HG03565 (cell line): ENCODE measurements around the gene RNF213.
"Not testable (repeated sequence)": the region's sequence is repeated elsewhere in the genome, so short reads cannot be mapped to it uniquely, and the experiment has no call there.

Experiments used
- ATAC-seq: cut with Tn5 transposase; IDR thresholded peaks from one replicate; pipeline ENCODE4 v1.9.1; 2021; ENCODE audit warnings: mild to moderate bottlenecking, moderate library complexity; ENCODE audit not compliant: unreplicated experiment

RNF213 gene

DNA sequence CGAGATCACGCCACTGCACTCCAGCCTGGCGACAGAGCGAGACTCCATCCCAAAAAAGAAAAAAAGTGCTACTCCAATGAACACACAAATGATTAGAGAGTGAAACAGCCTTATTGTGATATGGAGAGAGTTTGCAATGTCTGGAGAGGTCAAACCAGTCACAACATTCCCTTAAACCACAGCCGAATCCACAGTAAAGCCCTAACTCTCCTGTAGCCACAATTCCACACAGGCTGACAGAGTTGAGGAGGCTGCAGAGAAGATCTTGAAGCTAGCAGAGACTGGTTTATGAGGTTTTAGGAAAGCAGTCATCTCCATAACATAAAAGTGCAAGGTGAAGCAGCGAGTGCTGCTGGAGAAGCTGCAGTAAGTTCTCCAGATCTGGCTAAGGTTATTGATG lies 6.7 kb downstream of the RNF213 start:
- no peak for ATAC-seq

DNA sequence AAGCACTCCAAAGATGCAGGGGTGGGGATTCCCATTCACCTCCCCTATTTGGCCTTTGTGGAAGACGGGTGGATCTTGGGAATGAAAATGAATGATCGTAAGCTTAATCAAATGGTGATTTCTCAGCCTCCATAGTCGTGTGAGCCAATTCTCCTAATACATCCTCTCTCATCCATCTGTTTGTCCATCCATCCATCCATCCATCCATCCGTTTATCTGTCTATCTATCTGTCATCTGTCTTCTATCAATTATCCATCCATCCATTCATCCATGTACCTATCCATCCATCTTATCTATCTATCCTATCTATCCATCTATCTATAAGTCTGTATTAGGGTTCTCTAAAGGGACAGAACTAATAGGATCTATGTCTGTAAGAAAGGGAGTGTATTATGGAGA lies 7.8 kb downstream of the RNF213 start:
- no peak for ATAC-seq

DNA sequence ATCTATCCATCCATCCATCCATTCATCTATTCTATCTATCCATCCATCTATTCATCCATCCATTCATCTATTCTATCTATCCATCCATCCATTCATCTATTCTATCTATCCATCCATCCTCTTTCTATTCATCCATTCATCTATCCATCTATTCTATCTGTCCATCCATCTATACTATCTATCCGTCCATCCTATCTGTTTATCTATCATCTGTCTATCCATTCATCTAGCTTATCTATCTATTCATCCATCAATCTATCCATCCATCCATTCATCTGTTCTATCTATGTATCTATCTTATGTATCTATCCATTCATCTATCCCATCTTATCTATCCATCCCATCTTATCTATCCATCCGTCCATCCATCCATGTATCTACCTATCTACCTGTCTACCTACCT lies 8.8 kb downstream of the RNF213 start:
- ATAC-seq, result no peak

DNA sequence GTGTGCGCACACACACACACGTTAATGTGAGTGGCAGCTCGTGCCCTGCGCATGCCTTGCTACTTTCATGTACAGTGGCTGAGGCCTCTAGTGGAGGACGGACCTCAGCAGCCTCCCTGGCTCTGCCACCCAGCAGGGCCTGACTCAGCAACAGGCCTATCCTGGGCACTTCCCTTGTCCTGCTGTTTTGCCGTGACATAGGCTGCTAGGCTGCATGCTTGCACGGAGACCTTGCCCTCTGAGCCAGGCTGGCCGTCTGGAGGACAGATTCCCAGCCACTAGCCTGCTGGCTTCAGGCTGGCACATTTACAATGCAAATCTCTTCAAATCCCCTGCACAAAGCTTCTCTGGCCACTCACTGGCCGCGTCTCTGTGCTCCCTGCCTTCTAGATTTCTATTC lies 9.5 kb downstream of the RNF213 start:
- ATAC-seq, result no peak

DNA sequence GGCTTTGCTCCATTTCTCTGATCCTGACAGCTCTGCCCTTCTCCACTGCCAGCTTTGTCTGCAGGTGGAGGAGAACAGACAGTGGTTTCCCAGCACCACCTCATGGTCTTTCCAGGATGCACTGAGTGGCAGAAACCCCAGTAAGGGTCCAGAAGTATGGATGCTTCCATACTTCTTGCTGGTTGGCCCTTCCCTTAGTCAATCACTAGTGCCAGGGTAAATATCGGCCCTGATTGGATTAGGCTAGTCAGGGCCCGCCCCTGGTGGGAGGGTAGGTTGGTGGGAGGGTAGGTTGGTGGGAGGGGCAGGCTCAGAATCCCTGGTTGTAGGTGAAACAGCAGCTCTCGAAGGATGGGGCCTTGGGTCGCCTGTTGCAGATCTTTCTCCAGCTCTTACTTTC lies 10.2 kb downstream of the RNF213 start:
- no peak for ATAC-seq

DNA sequence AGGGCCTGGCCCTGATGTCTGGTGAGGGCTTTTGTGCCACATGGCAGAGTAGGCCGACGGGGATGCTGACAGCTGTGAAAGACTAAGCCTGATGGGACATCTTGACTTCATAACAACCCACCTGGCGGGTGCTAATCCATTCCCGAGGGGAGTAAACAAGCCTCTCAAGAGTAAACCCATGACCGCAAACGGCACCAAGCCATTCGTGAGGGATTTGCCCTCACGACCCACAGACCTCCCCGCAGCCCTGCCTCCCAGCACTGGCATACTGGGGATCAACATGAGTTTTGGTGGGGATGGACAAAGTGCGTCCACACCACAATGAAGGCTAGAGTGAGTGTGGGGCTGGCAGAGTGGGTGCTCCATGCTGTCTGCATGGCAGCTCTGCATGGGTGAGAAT lies 11.7 kb downstream of the RNF213 start:
- no peak for ATAC-seq

DNA sequence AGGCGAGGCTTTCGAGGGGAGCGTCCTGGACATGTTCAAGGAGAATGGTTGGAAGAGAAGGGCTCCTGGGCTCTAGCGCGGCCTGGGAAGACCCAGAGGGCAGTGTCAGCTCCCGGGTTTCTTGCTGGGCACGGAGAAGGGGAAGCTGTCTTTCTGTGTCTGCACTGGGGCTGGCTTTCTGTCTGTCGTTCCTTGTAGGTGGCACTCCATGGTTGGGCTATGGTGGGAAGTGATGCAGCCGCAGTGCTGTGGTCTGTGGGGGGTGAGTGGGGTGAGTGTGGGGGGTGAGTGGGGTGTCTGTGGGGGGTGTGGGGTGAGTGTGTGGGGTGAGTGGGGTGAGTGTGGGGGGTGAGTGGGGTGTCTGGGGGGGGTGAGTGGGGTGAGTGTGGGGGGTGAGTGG lies 13.7 kb downstream of the RNF213 start:
- ATAC-seq, result no peak

DNA sequence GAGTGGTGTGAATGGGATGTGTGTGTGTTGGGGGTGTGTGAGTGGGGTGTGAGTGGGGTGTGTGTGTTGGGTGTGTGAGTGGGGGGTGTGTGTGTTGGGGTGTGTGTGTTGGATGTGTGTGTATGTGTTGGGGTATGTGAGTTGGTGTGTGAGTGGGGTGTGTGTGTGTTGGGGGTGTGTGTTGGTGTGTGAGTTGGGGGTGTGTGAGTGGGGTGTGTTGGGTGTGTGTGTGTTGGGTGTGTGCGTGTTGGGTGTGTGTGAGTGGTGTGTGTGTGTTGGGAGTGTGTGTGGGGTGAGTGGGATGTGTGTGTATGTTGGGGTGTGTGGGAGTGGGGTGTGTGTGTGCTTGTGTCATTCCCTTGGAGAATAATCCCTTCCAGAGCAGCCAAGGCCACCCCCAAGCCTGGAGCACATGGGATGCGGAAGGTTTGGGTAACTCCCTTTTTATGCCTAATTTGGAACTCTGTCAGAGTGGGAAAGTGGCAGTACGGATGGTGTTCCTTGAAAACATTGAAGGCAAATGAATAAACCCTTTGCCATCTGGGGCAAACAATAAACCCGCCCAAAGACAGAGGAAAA lies 14.3 kb downstream of the RNF213 start:
- no peak for ATAC-seq

DNA sequence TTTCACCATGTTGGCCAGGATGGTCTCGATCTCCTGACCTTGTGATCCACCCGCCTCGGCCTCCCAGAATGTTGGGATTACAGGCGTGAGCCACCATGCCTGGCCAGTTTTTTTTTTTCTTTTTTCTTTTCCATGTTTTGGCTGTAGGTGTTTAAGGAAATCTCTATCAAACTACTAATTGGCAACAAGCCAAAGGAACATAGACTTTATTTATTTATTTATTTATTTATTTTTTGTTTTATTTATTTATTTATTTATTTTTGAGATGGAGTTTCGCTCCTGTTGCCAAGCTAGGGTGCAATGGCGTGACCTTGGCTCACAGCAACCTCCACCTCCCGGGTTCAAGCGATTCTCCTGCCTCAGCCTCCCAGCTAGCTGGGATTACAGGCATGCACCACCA lies 15.2 kb downstream of the RNF213 start:
- not testable (repeated sequence) for ATAC-seq

DNA sequence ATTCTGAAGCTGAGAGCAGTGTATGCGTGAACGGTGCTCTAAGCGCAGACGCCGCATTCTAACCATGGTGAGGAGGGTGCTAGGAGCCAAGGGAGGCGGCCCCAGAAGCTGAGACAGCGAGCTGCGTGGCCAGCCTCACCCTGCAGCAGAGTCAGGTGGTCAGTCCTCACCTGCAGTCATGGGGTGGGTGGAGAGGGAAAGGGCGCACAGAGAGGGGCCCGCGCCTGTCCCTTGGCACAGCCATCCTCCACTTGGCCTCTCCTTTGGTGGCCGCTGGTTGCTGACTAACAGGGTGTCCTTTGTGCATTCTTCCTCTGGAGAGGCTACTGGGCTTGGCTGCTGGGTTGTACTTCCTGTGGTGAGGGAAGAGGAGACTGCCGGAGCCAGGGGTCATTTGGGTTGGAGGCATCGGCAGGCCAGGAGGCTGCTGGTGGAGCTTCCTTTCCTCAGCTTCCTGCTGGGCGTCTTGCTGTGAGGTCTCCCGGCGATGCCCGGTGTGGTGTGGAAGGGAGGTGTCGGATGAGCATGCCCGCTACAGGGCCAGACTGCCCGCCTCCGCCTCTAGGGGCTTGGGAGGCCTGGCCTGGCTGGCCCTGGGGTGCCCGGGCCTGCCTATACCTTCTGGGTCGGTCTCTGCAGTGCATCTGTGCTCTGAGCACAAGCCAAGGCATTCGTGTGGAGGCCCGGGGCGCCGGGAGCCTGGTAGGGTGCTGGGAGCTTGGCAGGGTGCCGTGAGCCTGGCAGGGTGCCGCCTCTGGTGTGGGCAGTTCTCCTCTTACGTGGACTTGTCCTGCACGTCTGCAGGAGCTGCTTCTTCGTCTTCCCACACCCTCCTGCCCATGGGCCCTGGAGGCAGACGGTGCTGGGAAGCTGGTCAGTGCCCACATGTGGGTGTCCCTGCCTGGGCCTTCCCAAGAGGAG lies 17.4 kb downstream of the RNF213 start:
- no peak for ATAC-seq

DNA sequence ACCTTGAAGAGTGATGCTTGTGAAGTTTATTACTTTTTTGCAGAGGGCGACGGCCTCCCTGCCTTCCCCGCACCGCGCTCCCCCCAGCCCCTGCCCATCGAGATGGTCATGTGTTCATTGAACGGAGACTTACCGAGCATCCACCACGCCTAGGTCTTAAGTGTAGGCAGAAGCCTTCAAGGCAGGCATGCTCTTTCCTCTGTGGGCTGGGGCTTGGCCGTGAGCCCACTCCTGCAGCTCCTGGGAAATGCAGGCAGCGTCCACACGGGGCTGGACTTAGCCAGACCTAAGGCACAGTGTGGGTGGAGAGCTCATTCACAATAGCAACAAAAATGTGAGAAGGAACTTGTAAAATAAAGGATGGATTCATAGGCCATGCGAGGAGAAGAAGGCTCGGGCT lies 19.2 kb downstream of the RNF213 start:
- ATAC-seq, result no peak

DNA sequence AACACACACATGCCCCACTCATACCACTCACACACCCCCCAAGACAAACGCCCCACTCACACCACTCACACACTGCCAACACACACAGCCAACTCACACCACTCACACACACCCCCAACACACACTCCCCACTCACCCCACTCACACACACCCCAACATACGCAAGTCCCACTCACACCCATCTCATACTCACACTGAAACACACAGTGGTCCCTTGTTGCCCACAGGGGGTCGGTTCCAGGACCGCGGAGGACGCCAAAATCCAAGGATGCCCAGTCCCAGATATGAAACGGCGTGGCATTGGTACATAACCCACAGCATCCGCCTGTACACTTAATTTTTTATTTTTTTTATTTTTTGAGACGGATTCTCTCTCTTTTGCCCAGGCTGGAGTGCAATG lies 20.9 kb downstream of the RNF213 start:
- no peak for ATAC-seq

DNA sequence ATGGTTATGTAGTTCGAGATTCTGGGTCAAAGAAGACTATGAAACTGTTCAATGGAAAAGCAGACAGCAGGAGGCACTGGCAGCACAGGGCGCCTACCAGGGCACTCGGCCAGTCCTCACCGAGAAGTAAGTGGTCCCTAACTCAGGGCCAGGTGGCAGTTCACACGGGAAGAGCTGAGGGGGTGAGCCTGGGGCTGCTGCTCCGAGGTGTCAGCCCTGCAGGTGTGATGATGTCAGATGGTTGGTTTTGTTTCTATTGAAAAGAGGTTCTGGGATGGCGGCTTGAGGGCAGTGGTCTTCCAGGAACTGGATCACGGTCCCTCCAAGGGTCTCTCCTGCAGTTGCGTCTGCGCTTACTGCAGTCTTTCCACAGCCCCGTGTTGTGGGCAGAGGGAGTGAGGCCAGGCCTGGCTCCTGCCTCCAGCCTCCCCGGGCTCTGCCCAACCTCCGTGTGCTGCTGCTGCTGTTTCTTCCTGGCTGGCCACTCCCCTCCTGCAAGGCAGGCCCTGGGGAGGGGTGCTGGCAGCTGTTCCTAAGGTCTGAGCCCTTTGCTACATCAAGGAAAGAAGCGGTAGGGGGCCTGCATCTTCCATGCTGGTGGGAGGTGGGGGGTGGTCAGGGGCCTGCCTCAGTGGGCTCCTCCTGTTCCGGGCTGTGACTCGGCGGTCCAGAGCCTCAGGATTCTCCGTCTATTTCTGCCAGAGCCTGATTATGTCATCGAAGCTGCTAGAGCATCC lies 22.6 kb downstream of the RNF213 start:
- ATAC-seq, result no peak

DNA sequence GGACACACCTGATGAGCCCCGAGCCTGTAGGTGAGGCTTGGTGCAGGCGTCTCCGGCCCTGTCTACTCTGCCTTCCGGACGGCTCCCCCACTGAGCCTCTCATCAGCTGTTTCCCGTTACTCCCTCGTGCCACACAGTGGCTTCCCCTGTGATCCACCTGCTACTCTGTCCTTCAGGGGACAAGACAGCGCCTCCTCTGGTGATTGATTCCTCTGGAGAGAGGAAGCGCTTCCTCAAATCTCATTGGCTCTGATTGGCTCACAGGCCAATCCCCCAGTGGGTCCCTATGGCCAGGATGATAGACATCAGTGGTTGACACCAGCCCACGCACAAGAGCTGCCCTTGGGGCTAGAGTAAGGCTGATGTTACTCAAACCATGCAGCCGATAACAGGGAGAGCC lies 24.0 kb downstream of the RNF213 start:
- ATAC-seq, result no peak

DNA sequence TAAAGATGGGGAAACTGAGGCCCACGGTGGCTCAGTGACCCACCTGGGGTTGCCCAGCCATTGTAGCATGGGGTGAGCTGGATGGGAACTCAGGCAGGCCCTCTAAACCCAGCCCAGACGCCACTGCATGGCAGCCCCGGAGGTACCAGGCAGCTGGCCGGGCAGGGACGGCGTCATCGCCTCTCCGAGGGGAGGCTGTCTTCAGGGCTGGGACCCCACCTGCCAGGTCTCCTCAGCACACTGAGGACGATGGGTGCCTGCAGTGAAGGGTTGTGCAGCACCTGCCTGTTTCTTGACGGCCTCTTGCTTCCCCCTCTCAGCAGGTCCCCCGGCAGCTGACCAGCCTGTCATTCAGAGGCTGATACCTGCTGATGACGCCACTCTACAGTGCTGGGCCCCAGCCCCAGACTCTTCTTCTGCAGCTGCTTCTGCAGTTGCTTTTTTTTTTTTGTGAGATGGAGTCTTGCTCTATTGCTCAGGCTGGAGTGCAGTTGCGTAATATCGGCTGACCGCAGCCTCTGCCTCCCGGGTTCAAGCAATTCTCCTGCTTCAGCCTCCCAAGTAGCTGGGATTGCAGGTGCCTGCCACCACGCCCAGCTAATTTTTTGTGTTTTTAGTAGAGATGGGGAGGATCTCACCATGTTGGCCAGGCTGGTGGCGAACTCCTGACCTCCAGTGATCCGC lies 24.7 kb downstream of the RNF213 start:
- no peak for ATAC-seq

DNA sequence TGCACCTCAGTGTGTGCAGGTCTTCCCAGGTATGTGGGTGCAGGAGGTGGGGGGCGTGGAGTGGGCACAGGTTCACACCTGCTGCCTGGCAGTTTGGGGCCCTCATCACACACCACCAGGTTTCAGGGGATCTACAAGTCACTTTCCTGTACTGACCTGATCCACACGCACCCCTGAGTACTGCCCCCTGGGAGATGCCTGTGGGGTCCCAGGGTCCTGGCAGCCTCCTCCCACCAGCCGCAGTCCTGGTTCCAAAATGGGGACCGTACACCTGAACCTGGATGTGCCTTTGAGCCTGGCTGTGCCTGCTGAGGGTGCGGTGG lies 25.9 kb downstream of the RNF213 start:
- ATAC-seq, result no peak

DNA sequence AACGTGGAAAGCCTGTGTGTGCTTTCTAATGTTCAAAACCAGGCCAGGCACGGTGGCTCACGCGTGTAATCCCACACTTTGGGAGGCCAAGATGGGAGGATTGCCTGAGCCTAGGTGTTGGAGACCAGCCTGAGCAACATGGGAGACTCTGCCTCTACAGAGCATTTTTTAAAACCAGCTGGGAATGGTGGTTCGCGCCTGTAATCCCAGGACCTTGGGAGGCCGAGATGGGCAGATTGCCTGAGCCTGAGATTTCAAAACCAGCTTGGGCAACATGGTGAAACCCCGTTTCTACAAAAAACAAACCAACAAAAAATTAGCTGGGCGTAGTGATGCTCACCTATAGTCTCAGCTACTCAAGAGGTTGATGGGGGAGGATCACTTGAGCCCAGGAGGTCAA lies 26.4 kb downstream of the RNF213 start:
- ATAC-seq, result no peak

DNA sequence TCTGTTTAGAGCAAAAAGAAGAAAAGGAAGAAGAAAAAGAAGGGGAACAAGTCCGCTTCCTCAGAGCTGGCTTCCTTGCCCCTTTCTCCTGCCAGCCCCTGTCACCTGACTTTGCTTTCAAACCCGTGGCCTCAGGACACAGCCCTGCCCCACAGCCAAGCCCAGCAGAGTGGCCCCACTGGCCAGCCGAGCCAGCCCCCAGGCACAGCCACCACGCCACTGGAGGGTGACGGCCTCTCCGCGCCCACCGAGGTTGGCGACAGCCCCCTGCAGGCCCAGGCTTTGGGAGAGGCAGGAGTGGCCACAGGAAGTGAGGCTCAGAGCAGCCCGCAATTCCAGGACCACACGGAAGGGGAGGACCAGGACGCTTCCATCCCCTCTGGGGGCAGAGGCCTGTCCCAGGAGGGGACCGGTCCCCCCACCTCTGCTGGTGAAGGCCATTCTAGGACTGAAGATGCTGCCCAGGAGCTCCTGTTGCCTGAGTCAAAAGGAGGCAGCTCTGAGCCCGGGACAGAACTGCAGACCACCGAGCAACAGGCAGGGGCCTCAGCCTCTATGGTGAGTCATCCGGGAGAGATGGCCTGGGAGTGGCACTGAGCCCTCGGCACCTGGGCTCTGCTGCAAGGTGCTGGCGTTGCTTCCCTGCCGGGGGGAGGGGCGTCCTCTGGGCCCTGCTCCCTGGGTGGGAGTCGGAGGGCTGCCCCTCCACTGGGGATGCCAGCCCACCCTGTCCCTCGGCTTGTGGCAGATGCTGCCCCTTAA lies 27.3 kb downstream of the RNF213 start:
- ATAC-seq, result no peak

DNA sequence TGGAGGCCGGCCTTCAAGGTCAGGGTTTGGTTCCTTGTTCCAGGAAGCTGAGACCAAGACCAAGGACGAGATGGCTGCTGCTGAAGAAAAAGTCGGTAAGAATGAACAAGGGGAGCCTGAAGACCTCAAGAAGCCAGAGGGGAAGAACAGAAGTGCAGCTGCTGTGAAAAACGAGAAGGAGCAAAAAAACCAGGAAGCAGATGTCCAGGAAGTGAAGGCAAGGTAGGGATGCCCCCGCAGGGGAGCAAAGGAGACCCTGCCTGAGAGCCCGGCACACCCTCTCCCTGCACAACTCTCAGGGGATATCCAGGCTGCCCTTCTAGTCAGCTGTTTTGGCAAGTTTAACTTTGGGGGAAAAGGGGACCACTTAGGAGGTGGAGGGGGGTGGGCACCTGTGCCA lies 29.0 kb downstream of the RNF213 start:
- no peak for ATAC-seq

DNA sequence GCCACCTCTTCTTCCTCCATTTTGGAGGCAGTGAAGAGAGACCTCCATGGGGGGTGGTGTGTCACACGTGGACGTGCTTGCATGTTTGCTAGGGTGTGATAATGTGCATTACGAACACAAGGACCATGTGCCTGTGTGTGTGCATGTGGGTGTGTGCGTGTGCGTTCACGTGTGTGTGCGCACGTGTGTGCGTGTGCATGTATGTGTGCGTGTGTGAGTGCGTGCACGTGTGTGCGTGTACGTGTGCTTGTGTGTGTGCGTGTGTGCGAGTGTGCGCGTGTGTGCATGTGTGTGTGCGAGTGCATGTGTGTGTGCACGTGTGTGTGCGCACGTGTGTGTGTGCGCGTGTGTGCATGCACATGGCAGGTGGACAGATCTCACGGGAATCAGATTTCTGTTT lies 29.5 kb downstream of the RNF213 start:
- no peak for ATAC-seq

DNA sequence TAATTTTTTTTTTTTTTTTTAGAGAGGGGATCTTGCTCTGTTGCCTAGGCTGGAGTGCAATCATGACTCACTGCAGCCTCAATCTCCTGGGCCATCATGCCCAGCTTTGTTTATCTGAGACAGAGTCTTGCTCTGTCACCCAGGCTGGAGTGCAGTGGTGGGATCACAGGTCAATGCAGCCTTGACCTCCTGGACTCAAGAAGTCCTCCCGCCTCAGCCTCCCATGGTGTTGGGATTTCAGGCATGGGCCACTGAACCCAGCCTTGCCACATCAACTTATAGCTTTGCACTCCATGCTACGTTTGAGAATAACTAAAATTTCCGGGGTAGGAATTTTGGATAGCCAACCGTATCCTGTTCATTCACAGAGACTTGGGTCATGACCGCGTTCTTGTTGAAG lies 30.6 kb downstream of the RNF213 start:
- no peak for ATAC-seq
